ENCODE results near the gene GMEB2.
"Not testable (repeated sequence)": the region's sequence is repeated elsewhere in the genome, so short reads cannot be mapped to it uniquely, and the experiment has no call there.

GMEB2 gene

GRCh38 chr20:63626424-63627128 is at the start of gene GMEB2:
Gene GMEB2, minus strand, starts transcription at chr20:63627101. Its CDS starts 7,704 bp downstream, at chr20:63619397.
- peak; percentile 81 for DNase-seq

GRCh38 chr20:63675681-63676368 is 48.9 kb upstream of the GMEB2 start:
- no peak for DNase-seq

GRCh38 chr20:63673951-63674350 is 47.0 kb upstream of the GMEB2 start:
- DNase-seq, result no peak

- DNase-seq, result no peak
These were observed 45.8 kb upstream of the GMEB2 start for GRCh38 chr20:63672666-63673065.

- DNase-seq, result not testable (repeated sequence)
These were observed 44.8 kb upstream of the GMEB2 start for GRCh38 chr20:63671695-63672094.

- DNase-seq, result no peak
These were observed 41.5 kb upstream of the GMEB2 start for GRCh38 chr20:63668351-63668750.

GRCh38 chr20:63667858-63668257 is 41.0 kb upstream of the GMEB2 start:
- DNase-seq, result no peak

- DNase-seq, result no peak
These were observed 38.8 kb upstream of the GMEB2 start for GRCh38 chr20:63665708-63666107.

GRCh38 chr20:63664861-63665594 is 38.1 kb upstream of the GMEB2 start:
- no peak for DNase-seq

GRCh38 chr20:63664143-63664851 is 37.4 kb upstream of the GMEB2 start:
- DNase-seq, result no peak

GRCh38 chr20:63663332-63664066 is 36.6 kb upstream of the GMEB2 start:
- no peak for DNase-seq

GRCh38 chr20:63662813-63663189 is 35.9 kb upstream of the GMEB2 start:
- DNase-seq, result no peak

- DNase-seq, result no peak
These were observed 35.3 kb upstream of the GMEB2 start for GRCh38 chr20:63661959-63662812.

GRCh38 chr20:63661108-63661507 is 34.2 kb upstream of the GMEB2 start:
- no peak for DNase-seq

GRCh38 chr20:63660622-63661021 is 33.7 kb upstream of the GMEB2 start:
- DNase-seq, result no peak

GRCh38 chr20:63660174-63660573 is 33.3 kb upstream of the GMEB2 start:
- DNase-seq, result not testable (repeated sequence)

- DNase-seq, result no peak
These were observed 32.5 kb upstream of the GMEB2 start for GRCh38 chr20:63659370-63659769.

GRCh38 chr20:63658749-63659187 is 31.9 kb upstream of the GMEB2 start:
- DNase-seq, result peak; percentile 53

- peak; percentile 91 for DNase-seq
These were observed 31.2 kb upstream of the GMEB2 start, which contains the start of gene RTEL1 for GRCh38 chr20:63657937-63658748. Gene RTEL1, plus strand, starts transcription at chr20:63658312. Its CDS starts 1,091 bp downstream, at chr20:63659403.

GRCh38 chr20:63657260-63657936 is 30.5 kb upstream of the GMEB2 start:
- DNase-seq, result no peak

Measured in stimulated activated CD4-positive, alpha-beta T cell treated with anti-CD3 and anti-CD28 coated beads, Interleukin-15, amount 100 ng/mL, for 24 hours (primary cell).